Medulla oblongata (tissue), 1 donor: ENCODE data around the gene HSPA4.
A peak's percentile ranks its signal among the peaks of the same experiment; 100 is the strongest.
"Not testable (repeated sequence)": the region's sequence is repeated elsewhere in the genome, so short reads cannot be mapped to it uniquely, and the experiment has no call there.

Experiments
- DNase-seq: peaks from one replicate; pipeline ENCODE4 v3.0.0-alpha.2; 2015; ENCODE audit errors: extremely low spot score

The HSPA4 gene

GRCh38 chr5:133122711-133123110 is 70.9 kb downstream of the HSPA4 start:
- DNase-seq: no peak

DNA sequence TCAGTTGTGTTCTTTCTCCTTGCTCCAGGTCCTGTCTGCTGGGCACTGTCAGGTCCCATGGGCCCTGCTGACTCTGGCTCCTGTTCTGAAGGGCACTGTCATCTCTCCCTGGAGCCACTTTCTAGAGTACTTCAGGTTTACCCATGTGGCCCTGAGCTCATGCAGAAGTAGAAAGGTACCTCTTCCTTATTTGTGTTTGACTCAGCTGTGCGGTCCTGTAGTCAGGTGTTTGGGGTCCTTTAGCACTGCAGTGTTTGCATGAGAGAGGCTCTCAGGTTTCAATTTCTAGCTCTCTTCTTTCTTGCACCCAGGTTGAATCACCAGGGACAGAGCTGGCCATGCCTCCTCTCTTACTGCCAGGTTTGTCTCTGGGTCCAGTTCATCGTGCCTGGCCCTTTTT is 71.5 kb downstream of the HSPA4 start:
- no peak for DNase-seq

GRCh38 chr5:133124891-133125290 is 73.1 kb downstream of the HSPA4 start:
- no peak for DNase-seq

DNA sequence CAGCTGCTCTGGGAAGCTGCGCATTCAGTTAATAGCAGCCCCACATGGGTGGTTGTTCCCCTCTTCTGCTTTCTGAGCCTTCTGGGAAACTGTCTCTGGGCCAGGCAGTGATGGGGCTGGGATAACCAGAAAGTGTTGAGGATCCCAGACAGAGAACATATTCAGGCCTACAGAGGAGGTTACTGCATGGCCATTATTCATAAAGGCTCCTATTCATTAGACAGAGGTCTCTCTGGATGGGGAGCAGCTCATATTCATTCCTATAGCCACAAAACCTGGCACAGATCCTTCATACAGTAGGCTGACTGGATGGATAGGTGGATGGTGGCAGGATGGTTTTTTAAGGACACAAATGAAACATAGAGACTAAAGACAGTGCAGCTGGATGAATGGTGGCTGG is 76.3 kb downstream of the HSPA4 start:
- DNase-seq: peak; percentile 14

- DNase-seq: no peak
These were observed 77.5 kb downstream of the HSPA4 start for GRCh38 chr5:133129289-133129688.

- DNase-seq: peak; percentile 23
These were observed 78.1 kb downstream of the HSPA4 start for GRCh38 chr5:133129950-133130349.

GRCh38 chr5:133130387-133131118 is 78.7 kb downstream of the HSPA4 start:
- no peak for DNase-seq

- no peak for DNase-seq
These were observed 80.9 kb downstream of the HSPA4 start for GRCh38 chr5:133132717-133133116.

- DNase-seq: not testable (repeated sequence)
These were observed 81.4 kb downstream of the HSPA4 start for GRCh38 chr5:133133241-133133640.

- DNase-seq: not testable (repeated sequence)
These were observed 85.1 kb downstream of the HSPA4 start for GRCh38 chr5:133136890-133137289.

- DNase-seq: no peak
These were observed 88.5 kb downstream of the HSPA4 start for GRCh38 chr5:133140311-133140710.

GRCh38 chr5:133141746-133142145 is 89.9 kb downstream of the HSPA4 start:
- DNase-seq: no peak

GRCh38 chr5:133142782-133143181 is 91.0 kb downstream of the HSPA4 start:
- DNase-seq: no peak

GRCh38 chr5:133144245-133144981 is 92.6 kb downstream of the HSPA4 start:
- no peak for DNase-seq

DNA sequence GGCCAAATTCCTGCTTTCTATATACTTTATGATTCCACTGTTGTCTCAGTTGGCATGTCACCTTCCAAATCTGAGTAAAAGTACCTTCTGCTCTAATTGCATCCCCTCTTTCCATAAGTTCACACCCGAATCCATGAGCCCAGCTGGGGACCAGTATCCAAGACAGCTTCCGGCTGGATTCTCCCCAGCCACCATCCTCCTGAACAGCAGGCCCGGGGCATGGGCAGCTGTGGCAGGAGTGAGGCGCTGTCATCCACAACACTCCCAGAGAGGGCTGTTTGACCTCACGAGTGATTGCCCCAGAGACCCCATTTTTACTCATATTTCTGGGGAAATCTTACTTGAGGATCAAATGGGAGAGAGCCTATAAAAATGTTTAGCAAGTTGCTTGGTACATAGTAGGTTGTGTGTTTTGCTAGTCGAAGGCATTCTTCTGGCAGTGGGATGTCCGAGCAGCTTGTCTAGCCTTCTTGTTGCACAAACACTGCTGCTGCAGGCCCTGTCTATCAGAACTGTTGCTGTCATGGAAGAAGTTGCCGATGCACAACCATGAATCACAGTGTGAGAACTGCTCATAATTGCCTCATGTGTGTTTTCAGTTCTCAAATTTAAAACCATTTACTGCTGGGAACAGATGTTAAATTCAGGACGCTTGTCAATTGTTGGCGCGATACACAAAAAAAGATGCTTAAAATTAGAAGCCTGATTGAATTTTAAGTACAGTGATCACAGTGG is 93.8 kb downstream of the HSPA4 start:
- DNase-seq: no peak

DNA sequence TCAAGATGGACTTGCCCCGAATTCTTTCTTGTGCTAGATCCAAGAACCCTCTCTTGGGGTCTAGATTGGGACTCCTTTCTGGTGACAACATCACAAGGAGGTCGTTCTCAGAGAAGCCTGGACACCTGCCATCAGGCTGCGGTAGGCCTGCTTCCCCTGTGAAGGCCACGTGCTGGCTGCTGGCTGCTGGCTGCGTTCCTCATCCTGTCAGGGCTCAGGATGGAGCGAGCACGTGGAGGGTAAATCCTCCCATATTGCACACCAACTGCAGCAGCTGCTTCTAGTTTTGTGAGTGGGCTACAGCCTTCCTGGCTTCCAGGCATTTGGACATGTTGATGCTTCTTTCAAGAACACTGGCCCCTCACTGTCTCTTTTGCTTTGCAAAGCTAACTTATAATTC is 95.6 kb downstream of the HSPA4 start:
- DNase-seq: peak; percentile 43

- DNase-seq: peak; percentile 14
These were observed 96.2 kb downstream of the HSPA4 start for GRCh38 chr5:133147815-133148567.

DNA sequence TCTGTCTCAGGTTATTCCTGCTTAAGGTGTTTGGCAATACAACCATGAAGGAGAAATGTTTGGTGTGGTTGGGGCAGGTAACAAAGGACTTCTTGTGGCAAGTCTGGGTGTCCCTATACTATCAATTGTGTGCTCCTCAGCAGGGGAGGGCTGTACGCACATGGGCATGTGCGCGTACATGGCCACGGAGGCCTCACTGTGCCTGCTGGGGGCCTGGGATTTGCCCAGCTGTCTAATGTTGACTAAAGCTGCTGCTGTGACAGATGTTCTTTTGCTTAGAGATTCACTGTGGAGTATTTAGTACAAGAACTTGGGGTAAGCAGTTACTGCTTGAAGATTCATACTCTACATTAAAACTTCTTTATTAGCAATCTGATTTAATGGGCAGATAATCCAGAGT is 97.5 kb downstream of the HSPA4 start:
- no peak for DNase-seq

- DNase-seq: no peak
These were observed 99.2 kb downstream of the HSPA4 start for GRCh38 chr5:133150909-133151544.

- no peak for DNase-seq
These were observed 102.7 kb downstream of the HSPA4 start for GRCh38 chr5:133154274-133155075.
